ENCODE measurements around the gene MCCD1.
A peak's percentile ranks its signal among the peaks of the same experiment; 100 is the strongest.
"Not testable (repeated sequence)": the region's sequence is repeated elsewhere in the genome, so short reads cannot be mapped to it uniquely, and the experiment has no call there.

Gene MCCD1

GRCh38 chr6:31528821-31529328 is at the start of gene MCCD1:
MCCD1 (plus strand) TSS chr6:31528962; CDS start chr6:31529015, 53 bp downstream.
- DNase-seq = no peak

DNA sequence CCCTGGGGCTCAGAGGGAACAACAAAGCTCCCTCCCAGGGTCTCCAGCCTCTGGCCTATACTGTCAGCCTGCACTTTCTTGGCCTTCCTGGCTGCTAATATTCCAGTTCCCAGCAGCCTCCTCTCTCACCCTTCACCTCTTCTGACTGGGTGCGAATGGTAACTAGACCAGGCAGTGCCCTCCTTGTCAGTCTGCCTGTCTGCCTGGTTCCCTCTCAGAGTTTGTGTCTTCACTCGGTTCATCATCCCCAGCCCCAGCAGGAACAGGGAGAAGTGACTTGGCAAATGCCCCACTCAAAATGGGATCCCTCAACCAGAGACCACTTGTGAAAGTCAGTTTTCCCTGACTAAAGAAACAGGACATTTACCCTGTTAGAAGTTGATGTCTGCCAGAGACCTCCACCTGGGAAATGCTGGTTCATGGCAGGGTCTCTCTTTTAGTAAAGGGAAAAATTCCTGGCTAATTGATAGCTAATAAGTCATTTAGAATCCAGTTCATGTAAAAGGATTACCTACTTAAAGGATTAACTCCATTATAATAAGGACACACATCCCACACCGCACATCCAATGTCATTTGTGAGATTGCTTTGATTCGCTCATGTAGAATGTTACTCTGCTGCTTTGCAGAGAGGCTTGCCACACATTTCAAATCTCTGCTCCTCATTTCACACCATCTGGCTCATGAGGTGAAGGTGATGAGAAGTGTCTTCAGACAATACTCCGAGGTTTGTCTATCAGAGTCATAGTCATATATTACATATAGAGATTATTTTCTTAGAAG is 49.4 kb upstream of the MCCD1 start:
- no peak for DNase-seq

- no peak for DNase-seq
These were observed 48.7 kb upstream of the MCCD1 start for GRCh38 chr6:31479933-31480535.

DNA sequence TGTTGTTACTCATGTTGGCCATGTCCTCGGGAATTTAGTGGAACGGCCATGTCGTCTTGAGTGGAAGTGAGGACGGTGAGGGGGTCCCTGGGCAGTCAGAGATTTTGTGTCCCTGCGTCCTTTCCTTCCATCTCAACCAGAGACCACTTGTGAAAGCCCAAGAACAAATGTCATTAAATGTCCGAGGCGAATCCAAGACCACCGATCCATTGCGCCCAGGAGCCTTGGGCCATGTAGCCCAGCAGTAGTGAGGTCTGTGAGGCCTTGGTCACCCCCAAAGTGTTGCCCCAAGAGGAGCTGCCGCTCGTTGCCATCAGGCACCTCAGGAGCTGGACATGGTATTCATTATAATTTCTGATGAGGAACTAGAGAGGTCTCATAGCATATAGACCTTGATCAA is 48.2 kb upstream of the MCCD1 start:
- no peak for DNase-seq

GRCh38 chr6:31483392-31483791 is 45.4 kb upstream of the MCCD1 start:
- DNase-seq = no peak

DNA sequence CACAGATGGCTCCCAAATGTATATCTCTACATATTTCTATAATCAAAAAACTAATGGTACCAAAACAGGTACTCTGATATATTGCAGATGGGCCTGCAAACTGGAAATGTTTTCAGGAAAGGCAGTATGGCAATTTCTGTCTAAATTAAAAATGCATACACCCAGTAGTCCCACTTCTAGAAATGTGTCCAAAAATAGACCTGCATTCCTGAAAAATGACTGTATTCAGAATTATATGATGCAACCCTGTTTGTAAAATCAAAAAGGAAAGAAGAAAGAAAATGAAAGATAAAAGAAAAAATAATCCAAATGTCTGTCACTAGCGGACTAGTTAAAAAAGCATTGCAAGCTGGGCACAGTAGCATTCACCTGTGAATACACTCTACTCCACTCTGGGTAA is 43.7 kb upstream of the MCCD1 start:
- no peak for DNase-seq

DNA sequence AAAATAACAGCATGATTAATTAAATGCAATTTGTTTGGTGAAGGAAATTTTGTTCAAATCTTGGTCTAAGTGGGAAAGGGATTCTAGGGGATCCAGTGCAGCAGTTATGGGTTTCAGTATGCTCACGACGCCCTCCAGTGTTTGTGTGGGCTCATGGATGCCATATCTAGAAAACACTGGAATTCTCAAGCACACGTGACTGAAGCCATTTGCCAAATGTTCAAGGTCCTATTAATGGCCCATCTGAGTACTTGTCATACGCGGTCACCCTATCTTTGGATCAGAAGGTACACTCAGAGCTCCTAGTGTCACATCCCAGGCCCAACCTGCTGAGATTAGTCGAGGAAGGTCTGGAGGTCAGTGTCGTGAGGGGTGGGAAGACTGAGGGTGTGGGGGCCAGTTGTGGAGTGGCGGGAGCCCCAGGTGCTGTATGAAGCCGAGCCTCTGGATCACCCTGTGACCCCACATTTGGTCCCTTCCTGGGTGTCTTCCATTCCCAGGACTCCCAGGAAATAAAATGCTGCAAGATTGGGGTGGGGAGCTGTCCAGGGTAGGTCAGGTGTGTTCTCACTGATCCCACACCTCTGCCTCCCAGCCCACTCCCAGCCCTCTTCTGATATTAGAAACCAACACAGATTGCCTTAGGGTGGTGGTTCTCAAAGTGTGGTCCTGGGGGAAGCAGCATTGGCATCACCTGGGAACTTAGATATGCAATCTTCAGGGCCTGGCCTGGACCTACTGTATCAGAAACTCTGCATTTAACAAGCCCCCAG is 42.5 kb upstream of the MCCD1 start:
- not testable (repeated sequence) for DNase-seq

DNA sequence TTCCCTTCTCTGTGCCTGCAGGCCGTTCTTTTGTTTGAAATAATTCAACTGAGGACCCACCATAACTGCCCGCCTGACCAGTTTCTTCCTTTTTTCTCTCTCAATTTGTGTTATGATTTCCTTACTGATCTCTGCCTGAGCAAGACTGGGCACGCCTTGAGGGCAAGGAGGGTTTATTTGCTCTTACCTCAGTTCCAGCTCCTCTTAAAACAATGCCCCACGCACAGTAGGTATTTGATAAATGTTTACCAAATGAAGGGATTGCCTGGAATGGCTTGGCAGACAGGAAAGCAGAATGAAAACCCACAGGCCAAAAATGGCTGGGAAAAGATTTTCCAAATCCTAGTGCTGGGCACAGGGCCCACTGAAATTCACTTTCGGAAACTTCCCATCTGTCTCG is 41.1 kb upstream of the MCCD1 start:
- DNase-seq = not testable (repeated sequence)

DNA sequence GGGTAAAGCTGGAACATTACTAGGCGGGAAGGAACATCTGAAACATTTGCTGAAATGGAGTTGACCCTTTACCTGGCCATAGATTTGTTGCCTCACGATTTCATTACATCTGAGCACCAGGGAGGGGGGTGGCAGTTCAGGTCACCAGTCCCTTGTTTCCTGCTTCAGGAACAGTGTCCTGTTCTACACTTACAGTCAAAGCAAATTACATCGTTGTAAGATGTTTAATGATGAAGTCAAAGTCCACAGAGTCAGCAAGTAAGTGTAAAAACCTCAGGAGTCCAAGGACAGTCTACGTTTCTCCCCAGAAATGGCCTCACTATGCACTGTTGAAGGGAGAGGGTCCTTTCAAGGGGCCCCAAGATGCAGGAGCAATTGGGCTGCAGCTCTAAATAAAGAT is 39.7 kb upstream of the MCCD1 start:
- DNase-seq = no peak

DNA sequence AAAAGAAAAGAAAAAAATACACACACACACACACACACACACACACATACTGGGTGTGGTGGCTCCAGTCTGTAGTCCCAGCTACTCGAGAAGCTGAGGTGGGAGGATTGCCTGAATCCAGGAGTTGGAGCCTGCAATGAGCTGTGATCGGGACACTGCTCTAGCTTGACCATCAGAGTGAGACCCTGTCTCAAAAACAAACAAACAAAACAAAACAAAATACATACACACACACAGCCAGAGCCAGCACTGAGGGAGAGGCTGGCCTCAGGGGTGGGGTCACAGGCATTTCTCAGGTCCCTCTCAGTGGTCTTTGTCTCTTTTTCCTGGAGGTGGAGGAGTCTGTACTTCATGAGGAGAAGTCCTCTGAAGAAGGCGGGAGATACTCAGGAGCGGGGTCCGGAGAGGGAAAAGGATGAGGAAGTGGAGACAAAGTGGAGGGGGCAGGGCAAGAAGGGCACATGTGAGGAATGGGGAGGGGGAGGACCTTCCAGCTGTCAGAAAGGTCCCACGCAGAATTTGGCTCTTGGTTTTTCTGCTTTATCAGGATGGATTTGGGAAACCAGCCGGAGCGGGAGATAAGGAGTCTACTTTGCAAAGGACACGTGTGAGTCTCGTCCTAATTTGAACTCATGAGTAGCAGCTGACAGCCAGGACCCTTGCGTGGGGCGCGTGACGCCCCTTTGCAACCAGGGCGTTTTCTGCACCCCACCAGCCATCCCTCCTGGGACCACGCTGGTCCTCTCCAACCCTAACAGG is 38.5 kb upstream of the MCCD1 start:
- DNase-seq = no peak

- not testable (repeated sequence) for DNase-seq
These were observed 35.2 kb upstream of the MCCD1 start for GRCh38 chr6:31493550-31493874.

DNA sequence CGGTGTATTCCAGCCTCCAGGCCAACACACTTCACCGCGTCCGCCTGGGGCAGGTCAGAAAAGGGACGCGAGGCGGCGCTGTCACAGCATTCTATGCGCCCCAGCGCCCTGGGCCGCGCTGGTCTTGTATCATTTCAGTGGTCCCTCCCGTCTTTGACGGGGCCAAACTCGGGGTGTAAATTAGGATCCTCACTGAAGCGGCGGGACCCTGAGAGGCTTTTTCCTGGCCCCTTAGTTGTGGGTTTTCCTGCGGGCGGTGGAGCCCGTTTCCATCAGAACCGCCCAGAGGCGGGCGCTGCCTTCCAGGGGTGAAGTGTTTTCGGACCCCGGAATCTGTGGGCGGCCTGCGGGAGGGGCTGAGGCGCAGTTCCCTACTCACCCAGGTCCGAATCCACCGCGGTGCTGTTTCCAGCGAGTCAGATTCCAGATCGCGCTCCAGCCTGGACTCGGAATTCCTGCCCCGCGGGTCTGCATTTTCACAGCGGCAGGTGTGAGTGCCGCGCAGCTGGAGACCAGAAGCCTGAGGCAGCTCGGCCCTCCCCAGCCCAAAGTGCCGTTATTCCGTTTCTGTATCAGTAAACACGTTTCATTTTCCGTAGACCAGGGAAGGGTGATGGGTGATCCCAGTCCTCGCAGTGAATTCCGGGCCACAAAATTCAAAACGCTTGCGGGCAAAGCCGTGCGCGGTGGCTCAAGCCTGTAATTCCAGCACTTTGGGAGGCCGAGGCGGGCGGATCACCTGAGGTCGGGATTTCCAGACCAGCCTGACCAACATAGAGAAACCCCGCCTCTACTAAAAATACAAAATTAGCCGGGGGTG is 34.7 kb upstream of the MCCD1 start:
- peak; percentile 45 for DNase-seq

- no peak for DNase-seq
These were observed 33.2 kb upstream of the MCCD1 start for GRCh38 chr6:31495580-31495979.

- not testable (repeated sequence) for DNase-seq
These were observed 31.9 kb upstream of the MCCD1 start for GRCh38 chr6:31496826-31497225.

DNA sequence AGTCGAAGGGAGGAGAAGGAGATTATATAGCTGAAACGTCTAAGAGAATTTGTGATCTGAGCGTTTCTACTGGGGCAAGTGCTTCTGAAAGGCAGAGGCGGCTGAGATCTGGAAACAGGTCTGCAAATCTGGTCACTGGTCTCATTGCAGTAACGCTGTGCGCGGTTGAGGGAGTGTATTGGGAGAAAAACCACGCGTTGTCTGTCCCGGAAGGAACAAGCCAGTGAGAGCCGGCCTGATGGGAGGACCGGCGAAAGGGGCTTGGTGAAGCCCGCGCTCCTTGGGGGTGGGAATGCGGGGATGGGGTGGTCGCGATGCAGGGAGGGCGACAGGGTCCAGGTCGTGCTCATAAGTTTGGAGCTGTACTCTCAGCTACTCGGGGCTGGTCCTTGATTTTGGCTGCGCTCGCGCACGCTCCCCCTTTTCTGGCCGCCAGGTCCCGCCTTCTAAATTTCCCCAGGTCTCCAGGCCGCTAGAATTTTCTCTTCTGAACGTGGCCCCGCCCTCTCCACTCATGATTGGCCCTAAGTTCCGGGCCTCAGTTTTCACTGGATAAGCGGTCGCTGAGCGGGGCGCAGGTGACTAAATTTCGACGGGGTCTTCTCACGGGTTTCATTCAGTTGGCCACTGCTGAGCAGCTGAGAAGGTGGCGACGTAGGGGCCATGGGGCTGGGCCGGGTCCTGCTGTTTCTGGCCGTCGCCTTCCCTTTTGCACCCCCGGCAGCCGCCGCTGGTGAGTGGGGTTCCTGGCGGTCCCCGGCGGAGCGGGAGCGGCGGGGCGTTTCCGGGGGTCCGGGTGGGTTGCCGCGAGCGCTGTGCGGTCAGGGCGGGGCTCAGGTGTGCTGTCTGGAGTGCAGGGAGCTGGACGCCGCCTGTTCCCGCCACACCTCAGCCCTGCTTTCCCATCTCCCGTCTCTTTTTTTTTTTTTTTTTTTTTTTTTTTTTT is 31.0 kb upstream of the MCCD1 start, which contains the start of gene MICB:
TSS of gene MICB (plus strand) at position 615 of the 946 bp plus-strand sequence. CDS start at position 664, 49 bp downstream.
- DNase-seq = no peak

GRCh38 chr6:31498748-31499147 is 30.0 kb upstream of the MCCD1 start:
- DNase-seq = no peak

DNA sequence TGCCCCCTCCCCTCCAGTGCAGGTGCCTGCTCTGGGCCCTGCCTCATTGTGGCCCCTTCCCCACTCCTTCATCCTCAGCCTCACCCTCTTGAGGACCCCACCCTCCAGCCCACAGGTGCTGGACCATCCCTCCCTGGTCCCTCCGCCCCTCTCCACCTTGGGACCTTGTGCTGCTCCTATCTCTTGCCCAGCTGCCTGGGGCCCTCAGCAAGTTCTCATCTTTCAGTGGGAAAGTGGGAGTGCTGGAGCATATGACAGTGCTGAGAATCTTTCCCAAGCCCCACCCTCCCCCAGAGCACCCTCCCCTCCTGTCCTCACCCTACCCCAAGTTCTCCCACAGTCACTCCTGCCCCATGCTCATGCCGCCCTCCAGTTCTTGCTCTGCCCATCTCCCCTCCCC is 29.1 kb upstream of the MCCD1 start:
- DNase-seq = not testable (repeated sequence)

DNA sequence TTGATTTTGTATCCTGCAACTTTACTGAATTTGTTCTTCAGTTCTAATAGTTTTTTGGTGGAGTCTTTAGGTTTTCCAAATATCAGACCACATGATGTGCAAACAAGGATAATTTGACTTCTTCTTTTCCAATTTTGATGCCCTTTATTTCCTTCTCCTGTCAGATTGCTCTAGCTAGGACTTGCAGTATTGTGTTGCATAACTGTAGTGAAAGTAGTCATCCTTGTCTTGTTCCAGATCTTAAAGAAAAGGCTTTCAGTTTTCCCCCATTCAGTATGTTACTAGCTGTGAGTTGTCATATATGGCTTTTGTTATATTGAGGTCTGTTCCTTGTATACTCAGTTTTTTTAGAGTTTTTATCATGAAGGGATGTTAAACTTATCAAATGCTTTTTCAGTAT is 26.2 kb upstream of the MCCD1 start:
- DNase-seq = no peak

DNA sequence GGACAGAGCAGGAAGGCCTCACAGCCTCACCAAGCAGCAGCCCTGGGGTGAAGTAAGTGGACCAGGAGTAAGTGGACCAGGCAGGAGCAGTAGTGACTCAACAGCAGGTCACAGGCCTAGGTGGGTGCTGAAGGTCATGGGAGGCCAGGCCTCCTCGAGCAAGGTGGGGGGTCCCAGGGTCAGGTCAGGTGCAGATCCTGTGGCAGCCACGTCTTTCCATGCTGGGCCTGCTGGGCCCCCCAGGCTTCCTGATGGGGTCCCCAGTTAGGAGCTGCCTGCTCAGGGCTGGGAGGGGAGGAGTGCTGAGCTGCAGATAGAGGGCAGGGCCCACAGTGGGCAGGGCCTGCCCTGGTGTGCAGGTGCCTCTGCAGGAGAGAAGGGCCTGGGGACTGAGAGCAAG is 19.7 kb upstream of the MCCD1 start:
- DNase-seq = not testable (repeated sequence)

DNA sequence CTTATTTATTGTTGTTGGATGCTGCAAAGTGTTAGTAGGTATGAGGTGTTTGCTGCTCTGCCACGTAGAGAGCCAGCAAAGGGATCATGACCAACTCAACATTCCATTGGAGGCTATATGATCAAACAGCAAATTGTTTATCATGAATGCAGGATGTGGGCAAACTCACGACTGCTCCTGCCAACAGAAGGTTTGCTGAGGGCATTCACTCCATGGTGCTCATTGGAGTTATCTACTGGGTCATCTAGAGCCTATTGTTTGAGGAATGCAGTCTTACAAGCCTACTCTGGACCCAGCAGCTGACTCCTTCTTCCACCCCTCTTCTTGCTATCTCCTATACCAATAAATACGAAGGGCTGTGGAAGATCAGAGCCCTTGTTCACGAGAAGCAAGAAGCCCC is 18.8 kb upstream of the MCCD1 start:
- no peak for DNase-seq

Data from GF-D8 (cell line).